ENCODE results near the gene DIP2B.
"Not testable (repeated sequence)": the region's sequence is repeated elsewhere in the genome, so short reads cannot be mapped to it uniquely, and the experiment has no call there.

DIP2B gene

DNA sequence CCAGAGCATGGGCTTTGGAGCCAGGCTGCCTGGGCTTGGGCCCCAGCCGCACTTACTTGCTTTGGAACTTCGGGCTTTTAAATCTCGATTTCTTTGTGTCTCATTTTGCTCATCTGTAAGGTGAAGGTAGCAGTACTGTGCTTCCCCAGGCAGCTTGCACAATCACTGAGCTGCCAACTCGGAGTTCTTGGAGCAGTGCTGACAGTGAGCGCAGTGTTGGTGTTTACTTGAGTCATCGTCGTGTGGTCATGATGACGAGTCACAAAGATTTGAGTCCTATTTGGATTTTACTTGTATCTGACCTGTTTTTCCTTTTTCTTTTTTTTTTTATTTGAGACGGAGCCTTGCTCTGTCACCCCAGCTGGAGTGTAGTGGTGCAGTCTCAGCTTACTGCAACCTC, 227.8 kb downstream of the DIP2B start:
- DNase-seq (ENCODE audit: low spot score) = no peak

DNA sequence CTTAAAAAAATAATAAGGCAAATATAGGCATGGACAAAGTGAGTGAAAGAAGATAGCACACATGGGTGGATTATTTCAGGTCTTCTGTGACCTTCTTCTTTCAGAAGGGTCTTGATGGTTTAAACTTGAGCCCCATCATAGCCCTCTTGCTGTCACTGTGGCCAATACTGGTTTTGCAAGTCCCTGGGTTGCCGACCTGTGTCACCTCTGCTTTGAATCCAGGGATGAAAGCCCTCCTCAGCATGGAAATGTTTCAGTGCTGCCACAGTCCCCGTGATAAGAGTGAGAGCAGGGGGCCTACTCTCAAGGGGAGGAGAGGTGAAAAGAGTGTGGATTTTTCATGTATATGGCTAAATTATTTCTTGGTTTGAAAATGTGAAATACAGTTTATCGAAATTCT, 228.9 kb downstream of the DIP2B start:
- DNase-seq (ENCODE audit: low spot score) = no peak

DNA sequence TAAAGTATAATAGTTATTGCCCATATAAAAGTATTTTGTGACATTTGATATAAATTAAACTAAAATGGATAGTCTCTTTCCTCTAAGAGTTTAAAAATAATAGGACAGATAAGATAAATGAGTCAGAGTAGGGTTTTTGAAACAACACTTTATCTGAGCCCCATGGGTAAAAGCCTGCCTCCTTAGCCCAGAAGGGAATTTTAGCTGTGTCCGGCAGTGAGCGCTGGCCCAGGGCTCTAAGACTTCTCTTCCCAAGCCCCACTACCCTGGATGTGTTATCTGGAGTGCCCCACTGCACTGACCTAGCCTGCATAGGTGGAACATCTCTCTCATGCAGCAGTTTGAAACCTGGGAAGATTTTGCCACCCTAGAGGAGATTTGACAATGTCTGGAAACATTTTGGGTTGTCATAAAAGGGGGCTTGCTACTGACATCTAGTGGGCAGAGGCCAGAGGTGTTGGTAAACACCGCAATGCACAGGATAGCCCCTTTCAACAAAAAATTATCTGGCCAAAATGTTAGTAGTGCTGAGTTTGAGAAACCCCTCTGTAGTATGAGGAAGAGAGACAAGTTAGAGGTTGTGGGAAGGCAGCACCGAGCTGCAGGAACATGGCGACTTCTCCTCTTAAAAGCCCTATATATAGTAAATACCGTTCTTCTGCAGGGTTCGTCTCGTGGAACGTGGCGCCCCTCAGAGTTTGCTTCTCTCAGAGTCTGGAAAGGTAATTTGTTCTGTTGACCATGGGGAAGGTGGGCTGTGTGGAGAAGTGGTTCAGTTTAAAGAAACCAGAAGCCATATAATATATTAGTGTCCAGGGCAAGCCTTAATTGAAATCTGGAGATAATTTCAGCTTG, 229.9 kb downstream of the DIP2B start:
- peak; percentile 29 for DNase-seq (ENCODE audit: low spot score)

DNA sequence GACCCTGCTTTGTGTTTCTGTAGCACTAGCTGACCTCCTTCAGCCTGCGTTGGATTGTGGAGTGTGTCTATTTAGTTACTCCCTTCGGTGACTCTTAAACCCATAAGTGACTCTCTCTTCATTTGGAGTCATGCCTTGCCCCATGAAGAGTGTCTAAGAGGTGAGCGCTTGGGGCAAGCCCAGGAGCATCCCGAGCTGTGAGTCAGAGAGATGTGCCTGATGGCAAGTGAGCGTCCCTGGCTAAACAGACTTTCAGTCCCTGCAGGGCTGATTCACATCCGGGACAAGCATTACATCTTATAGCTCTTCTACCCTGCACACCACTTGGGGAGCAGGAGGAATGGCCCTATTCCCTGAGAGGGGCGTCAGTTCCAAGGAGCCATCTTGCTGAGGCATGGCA, 234.8 kb downstream of the DIP2B start:
- no peak for DNase-seq (ENCODE audit: low spot score)

DNA sequence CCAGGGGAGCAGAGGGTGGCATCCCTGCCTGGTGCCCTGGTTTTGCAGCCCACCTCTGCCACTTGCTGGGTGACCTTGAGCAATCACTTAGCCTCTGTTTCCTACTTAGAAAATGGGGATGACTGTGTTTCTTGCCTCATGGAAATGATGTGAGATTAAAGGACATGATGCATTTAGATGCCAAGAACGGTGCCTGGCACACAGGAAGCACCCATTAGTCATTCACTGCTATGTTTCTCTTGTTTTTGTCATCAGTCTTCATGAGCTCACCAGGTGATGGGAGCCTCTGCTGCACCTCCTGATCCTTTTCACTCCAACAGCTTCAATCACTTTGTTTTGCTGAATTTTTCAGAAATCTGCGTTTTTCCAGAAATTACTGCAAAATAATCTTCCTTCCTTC, 235.5 kb downstream of the DIP2B start:
- no peak for DNase-seq (ENCODE audit: low spot score)

DNA sequence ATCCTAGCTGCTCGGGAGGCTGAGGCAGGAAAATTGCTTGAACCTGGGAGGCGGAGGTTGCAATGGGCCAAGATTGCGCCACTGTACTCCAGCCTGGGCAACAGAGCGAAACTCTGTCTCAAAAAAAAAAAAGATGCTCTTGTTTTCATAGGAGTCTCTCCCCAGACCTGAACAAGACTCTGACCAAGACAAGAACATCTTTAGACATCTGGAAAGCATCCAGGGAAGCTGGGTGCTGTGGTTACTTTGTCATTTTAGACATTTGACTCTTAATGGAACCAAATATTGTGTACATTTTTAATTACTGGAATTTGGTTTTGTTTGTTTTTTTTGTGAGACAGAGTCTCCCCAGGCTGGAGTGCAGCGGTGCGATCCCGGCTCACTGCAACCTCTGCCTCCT, 238.0 kb downstream of the DIP2B start:
- DNase-seq (ENCODE audit: low spot score) = no peak

DNA sequence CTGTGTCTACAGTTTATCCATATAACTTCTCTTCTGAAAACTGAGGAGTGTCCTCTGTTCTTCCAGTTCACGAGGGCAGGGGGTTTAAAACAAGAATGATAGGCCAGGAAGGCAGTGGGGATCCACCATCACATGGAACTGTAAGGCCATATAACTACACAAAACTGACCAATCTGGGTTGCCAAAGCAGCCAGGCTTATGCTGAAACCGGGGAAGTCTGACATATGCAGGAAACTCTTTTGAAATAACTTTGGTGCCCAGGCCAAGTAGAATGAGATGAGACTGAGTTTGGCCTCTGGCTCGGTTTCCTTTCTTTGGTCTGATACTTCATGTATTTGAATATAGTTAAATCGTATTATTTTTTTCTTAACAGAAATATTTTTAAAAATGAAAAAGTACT, 241.1 kb downstream of the DIP2B start:
- no peak for DNase-seq (ENCODE audit: low spot score)

DNA sequence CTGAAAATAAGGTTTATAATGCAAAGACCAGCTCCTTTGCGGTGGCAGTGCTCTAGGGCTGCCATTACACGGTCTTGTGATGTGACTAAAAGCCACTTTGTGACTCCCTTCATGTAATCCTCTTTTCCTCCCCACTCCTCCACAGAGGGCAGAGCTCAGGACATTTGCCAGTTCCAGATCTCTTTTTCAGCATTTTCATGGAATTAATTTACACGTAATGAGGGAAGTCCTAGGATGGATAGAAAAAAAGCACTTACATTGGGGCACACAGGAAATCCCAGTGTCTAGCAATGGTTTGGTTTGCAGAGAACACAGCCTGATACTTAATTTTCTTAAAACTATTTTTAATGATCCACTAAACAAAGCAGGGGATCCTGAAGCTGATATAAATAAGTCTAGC, 241.6 kb downstream of the DIP2B start:
- no peak for DNase-seq (ENCODE audit: low spot score)

DNA sequence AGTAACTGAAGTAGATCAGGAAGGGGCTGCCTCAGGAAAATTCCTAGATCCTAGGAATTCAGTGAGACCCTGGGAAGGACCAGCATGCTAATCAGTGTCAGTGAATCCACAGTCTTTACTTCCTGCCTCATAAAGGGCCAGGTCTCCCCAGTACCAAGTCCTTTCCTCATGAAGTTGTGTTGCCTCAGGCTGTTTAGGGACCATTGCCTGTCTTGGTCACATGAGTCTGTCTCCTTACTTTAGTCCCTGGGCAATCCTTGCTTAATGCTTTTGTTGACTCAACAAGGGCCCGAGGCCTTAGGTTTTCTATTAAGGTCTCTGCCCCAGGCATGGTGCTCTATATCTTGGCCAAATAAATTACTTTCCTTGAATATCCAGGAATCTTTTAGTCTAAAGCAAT, 243.0 kb downstream of the DIP2B start:
- DNase-seq (ENCODE audit: low spot score) = no peak

DNA sequence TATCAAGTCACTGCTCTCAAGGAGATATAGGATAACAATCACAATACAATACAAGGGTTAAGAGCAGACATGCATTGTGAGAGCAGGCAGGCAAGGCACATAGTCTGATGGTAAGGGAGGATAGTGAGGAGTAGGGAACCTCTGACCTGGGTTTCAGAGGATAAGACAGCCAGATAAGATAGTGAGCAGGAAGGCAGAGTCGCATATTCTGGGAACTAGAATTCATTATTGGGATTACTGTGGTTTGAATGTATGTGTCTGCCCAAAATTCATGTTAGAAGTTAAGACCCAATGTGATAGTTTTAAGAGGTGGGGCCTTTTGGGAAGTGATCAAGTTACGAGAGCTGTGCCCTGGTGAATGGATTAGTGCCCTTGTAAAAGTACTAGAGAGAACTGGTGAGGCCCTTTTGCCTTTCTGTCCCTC, 244.7 kb downstream of the DIP2B start:
- no peak for DNase-seq (ENCODE audit: low spot score)

DNA sequence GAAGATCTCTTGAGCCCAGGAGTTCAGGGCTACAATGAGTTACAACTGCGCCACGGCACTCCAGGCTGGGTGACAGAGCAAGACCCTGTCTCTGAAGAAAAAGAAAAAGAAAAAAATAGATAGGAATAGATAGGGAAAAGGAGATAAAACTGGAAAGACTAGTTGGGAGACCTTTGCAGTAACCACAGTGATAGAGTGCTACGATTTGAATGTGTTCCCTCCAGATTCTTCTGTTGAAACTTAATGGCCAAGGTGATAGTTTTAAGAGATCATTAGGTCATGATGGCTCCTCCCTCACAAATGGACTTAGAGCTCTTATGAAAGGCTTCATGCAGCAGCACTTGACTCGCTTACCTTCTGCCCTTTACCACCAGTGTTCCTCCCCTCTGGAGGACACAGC, 245.6 kb downstream of the DIP2B start:
- no peak for DNase-seq (ENCODE audit: low spot score)

DNA sequence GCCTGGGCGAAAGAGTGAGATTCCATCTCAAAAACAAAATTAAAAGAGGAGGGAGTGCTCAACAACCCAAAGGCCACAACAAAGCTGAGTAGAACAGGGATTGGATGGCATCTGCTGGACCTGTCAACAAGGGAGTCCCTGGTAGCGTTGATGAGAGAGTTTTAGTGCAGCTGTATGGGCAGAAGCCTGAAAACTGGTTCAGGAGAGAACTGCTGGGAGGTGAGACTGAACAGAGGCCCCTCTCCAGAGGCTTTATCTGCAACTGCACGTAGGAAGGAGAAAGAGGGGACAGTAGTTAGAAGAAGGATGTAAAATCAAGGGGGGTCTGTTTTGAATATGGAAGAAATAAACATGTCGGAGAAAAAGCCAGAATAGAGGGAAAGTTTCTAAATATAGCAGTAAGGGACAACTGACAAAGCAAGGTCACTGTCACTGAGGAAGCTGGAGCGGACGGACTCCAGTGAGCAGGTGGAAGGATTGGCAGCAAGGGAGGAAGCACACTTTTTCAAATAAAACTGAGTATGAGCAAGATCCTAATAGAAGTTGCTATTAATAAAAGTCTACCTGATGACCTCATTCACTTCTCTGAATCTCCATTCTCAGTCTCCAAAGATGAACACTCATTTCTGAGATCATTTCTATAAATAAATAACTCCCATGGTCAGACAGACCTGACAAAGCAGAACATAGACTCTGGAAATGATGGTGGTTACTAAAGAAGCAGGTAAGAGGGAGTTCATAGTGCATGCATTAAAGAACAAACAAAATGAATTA, 247.3 kb downstream of the DIP2B start:
- DNase-seq (ENCODE audit: low spot score) = no peak

DNA sequence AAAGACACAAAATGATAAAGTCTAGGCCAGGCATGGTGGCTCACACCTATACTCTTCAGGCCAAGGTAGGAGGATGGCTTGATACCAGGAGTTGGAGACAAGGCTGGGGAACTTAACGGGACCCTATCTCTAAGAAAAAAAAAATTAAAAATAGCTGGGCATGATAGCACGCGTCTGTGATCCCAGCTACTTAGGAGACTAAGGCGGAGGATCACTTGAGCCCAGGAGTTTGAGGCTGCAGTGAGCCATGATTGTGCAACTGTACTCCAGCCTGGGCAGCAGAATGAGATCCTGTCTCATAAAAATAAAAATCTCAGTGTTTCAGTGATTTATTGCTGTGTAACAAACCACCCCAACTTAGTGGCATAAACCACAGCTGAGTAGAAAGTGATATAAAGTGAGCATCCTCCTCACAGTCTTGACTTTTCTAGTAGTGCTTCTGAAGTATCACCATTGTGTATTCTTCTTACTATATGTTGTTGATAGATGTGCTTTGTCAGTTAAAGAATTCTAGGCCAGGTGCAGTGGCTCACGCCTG, 248.5 kb downstream of the DIP2B start:
- DNase-seq (ENCODE audit: low spot score) = no peak

DNA sequence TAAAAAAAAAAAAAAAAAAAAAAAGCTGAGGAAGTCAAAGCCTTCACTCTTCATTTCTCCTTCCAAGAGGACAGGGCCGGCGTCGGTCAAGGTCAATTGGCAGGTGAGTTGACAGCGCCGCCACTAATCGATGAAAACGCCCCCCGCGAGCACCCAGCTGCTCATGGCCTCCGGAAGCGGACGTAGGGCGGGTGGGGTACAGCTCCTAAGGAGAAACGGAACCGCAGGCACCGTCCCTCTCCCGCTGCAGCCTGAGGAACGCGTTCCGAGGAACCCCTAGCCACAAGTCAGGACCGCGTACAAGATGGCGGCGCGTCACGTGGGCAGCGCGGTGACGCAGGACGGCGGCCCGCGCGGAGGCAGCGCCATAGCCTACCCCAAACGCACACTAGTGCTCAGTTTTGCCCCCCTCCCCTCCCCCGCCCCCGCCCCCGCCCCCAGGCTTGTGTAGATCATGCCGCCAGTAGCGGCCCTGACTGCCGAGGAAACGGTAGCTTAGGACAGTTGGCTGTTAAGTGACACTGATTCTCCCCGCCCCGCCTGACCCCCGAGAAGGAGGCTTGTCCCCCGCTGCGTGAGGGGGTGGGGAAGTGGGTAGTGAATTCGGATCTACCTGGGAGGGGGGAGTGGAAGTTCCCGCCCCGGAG, 259.0 kb downstream of the DIP2B start, which contains the start of gene ATF1:
Gene ATF1, plus strand, starts transcription at position 463 of the 647 bp plus-strand sequence. CDS start 16,045 bp downstream, outside the sequence.
- DNase-seq (ENCODE audit: low spot score) = peak; percentile 95

DNA sequence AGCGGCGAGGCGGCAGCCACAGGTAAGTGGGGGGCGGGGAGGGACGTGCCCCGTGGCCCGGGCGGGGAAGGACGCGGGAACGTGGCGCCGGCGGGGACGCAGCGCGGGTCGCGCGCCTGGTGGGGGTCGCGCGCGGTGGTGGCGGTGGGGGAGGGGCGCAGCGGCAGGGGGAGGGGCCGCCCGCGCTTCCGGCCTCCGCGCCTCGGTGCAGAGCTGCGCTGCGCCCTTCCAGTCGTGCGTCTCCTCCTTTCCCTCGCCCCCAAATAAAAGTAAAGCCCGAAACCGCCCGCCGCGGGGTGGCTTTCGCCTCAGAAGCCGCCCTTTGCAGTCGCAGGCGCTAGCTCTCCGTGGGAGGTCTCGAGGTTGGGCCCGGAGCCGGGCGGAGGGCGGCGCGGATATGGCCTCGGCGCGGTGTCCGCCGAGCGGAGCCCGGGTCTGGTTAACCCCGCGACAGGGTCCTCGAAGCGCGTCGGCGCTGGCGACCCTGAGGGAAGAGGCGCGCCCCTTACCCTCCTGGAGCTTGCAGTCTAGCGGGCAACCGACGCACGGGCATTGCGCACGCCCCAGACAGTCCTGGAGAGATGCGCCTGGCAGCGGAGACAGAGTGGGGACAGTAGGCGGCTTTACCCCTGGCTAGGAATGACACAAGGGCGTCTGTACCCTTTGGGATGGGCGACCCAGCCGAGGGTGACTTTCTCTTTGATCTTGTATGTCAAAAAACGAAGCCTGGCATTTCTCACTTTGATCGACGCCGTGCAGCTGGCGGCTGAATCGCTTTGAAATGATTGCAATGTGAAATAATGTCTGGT, 259.7 kb downstream of the DIP2B start:
- no peak for DNase-seq (ENCODE audit: low spot score)

DNA sequence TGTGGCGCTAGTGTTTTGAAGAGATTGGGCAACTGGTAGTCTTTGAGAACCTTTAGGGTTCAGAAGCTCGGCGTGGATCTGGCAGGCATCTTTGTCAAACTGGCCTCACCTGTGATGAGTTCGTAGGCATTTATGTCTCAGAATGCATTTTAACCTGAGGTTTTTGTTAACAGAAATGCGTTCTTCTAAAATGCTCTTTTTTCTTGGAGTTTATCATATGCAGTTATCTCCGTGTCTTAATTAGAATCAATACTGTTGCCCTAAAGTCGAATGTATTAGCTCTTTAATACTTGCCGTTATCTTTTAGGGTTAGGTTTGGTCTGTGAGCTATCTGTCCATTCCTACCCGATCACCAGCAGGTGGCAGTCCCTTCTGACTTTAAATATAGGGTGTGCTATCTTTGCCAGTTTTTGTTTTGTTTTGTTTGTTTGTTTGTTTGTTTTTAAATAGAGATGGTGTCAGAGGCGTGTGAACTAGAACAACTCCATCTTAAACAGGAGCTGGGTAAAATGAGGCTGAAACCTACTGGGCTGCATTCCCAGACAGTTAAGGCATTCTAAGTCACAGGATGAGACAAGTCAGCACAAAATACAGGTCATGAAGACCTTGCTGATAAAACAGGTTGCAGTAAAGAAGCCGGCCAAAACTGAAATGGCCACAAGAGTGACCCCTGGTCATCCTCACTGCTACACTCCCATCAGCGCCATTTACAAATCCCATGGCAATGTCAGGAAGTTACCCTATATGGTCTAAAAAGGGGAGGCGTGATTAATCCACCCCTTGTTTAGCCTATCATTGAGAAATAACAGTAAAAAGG, 260.5 kb downstream of the DIP2B start:
- DNase-seq (ENCODE audit: low spot score) = peak; percentile 61

DNA sequence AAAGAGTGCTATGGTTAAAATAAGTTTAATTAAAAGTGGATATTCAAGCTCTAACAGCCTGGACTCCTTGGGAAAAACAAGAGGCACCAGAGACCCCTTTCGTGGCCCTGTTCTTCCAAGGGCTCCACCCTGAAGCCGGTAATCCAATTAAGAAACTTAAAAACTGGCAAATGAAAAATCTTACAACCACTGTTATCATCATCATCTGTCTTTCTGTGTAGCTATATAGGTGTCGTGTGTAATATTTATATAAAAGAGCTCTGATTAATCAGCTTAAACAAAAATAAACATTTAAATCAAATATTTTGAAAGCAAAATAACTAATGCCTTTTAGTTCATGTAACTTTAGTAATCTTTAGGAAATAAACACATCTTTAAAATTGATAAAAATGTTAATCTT, 263.6 kb downstream of the DIP2B start:
- no peak for DNase-seq (ENCODE audit: low spot score)

DNA sequence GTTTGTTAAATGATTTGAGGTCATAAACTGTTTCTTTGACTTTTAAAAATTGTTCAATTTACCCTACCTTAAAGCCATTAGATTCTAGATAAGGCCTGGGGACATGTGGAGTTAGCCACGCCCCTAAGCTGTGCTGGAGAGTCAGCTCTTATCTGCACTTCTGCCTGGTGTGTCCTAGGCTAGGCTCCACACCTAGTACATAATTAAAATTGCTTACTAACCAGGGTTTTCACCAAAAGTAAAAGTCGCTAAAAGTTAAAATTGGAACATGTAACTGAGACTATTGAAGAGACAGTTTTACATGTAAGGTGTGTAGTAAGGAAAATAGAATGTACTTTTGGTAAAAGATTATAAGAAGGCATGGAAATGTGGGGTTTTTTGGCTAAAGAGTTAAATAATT, 264.0 kb downstream of the DIP2B start:
- DNase-seq (ENCODE audit: low spot score) = not testable (repeated sequence)

DNA sequence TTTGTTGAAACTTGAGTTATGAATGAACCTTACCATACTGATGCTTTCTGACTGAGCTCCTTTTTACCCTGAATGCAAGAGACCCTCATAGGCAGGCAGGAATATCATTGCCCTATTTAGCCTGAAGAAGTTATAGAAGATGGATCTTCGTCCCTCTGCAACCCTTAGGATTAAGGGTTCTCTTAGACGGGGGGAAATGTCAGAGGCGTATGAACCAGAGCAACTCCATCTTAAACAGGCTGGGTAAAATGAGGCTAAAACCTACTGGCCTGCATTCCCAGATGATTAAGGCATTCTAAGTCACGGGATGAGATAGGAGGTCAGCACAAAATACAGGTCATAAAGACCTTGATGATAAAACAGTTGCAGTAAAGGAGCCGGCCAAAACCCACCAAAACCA, 266.6 kb downstream of the DIP2B start:
- no peak for DNase-seq (ENCODE audit: low spot score)

DNA sequence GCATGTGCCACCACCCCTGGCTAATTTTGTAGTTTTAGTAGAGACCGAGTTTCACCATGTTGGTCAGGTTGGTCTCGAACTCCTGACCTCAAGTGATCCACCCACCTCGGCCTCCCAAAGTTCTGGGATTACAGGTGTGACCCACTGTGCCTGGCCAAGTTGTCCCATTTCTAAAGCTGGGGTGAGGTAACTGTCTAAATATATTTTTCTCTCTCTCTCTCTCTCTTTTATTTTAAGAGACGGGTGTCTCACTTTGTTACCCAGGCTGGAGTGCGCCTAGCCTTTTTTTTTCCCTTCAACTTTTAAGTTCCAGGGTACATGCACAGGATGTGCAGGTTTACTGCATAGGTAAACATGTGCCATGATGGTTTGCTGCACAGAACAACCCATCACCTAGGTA, 267.7 kb downstream of the DIP2B start:
- DNase-seq (ENCODE audit: low spot score) = no peak

DNA sequence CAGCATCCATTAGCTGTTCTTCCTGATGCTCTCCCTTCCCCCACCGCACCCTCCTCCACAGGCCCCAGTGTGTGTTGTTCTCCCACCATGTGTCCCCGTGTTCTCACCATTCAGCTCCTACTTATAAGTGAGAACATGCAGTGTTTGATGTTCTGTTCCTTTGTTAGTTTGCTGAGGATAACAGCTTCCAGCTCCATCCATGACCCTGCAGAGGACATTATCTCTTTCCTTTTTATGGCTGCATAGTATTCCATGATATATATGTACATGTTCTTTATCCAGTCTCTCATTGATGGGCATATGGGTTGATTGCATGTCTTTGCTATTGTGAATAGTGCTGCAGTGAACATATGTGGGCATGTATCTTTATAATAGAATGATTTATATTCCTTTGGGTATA, 268.1 kb downstream of the DIP2B start:
- DNase-seq (ENCODE audit: low spot score) = no peak

Data from COLO829 (cell line).